Spinal cord (tissue), 10 donors: ENCODE data around the gene ACADM. TPM values are rescaled to one million over a fixed set of nuclear protein-coding genes. Genes with fewer than 3 reads are reported as not detected.
"Not testable (repeated sequence)": the region's sequence is repeated elsewhere in the genome, so short reads cannot be mapped to it uniquely, and the experiment has no call there.

ENCODE experiments used
- DNase-seq, 6 donors: peaks; one replicate each; pipeline versions ENCODE4 v3.0.0 to v3.0.0-alpha.2; 2013 to 2015; ENCODE audit warnings: low spot score in 6 of 6, low read depth in 4 of 6
- H3K27ac ChIP-seq: one replicate; pipeline ENCODE4 v1.5.1; 2013; ENCODE audit warnings: low read depth, low read length, control low read depth
- H3K27me3 ChIP-seq: one replicate; pipeline ENCODE4 v1.6.1; 2013; ENCODE audit warnings: low read length; ENCODE audit not compliant: control insufficient read depth, insufficient read depth
- H3K36me3 ChIP-seq: one replicate; pipeline ENCODE4 v1.6.1; 2013; ENCODE audit warnings: low read length; ENCODE audit not compliant: control insufficient read depth, insufficient read depth
- H3K4me1 ChIP-seq: one replicate; pipeline ENCODE4 v1.6.1; 2013; ENCODE audit warnings: low read length; ENCODE audit not compliant: control insufficient read depth, insufficient read depth
- H3K4me3 ChIP-seq: one replicate; pipeline ENCODE4 v1.5.1; 2013; ENCODE audit warnings: low read depth, low read length, control low read depth
- H3K9me3 ChIP-seq: one replicate; pipeline ENCODE4 v1.6.1; 2013; ENCODE audit warnings: low read length; ENCODE audit not compliant: control insufficient read depth, insufficient read depth
- WGBS: methylation state at CpG from one replicate; pipeline ENCODE4 v1.1.5; 2013; ENCODE audit warnings: missing lambda C conversion rate; ENCODE audit not compliant: insufficient coverage; 5-methylcytosine and 5-hydroxymethylcytosine counted together
- long read RNA-seq, 4 donors: transcript quantifications; one replicate each; lab custom pipeline, GENCODE V29; 2026
- polyA plus RNA-seq, 2 donors: library from polyadenylated mRNA; unstranded; fragments of 120-200 nt; gene quantifications; one replicate each; pipeline ENCODE4 v1.2.1, GENCODE V29; 2013; ENCODE audit not compliant: insufficient read length in 2 of 2
- total RNA-seq, 2 donors: library from RNA; depleted of rRNA in 1 of 2; stranded (reverse); fragments of 120-200 nt in 1 of 2; fragments of >200 nt in 1 of 2; gene quantifications; one replicate each; pipeline versions ENCODE4 v1.2.3 to v1.2.4, GENCODE V29; 2013 to 2014
- donor health status: healthy.

Gene ACADM
- total RNA-seq (10 to 100 TPM; 73.7 to 85.2 TPM), polyA plus RNA-seq (10 to 100 TPM; 83.1 to 88.5 TPM)
- long read RNA-seq, donor 1, transcript ACADM-202 (12 exons, 2,619 nt) = major isoform, 10 of 93 reads
- long read RNA-seq, donor 1, partial matches to known transcripts = 76 of 93 reads
- long read RNA-seq, donor 1, other reads (novel, unspliced or antisense) = 0 of 93 reads
- long read RNA-seq, donor 2, transcript ACADM-202 (12 exons, 2,619 nt) = major isoform, 6 of 22 reads
- long read RNA-seq, donor 2, partial matches to known transcripts = 16 of 22 reads
- long read RNA-seq, donor 2, other reads (novel, unspliced or antisense) = 0 of 22 reads
- long read RNA-seq, donor 3, partial matches to known transcripts = 14 of 18 reads
- long read RNA-seq, donor 3, other reads (novel, unspliced or antisense) = 0 of 18 reads
- long read RNA-seq, donor 4, transcript ACADM-204 (4 exons, 579 nt) = minor isoform, 5 of 85 reads
- long read RNA-seq, donor 4, transcript ACADM-202 (12 exons, 2,619 nt) = major isoform, 10 of 85 reads
- long read RNA-seq, donor 4, partial matches to known transcripts = 67 of 85 reads
- long read RNA-seq, donor 4, other reads (novel, unspliced or antisense) = 0 of 85 reads

DNA sequence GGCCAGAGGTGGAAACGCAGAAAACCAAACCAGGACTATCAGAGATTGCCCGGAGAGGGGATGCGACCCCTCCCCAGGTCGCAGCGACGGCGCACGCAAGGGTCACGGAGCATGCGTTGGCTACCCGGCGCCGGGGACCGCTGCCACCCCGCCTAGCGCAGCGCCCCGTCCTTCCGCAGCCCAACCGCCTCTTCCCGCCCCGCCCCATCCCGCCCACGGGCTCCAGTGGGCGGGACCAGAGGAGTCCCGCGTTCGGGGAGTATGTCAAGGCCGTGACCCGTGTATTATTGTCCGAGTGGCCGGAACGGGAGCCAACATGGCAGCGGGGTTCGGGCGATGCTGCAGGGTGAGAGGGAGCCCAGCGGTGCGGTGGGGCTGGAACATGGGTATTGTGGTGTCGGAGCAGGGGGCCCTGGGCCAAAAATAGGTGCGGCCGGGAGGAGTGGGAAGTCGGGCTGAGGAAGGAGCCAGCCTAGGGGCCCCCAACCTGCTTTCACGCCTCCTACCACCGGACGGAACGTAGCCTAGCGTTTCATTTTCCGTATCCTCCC is at the start of gene ACADM:
TSS of gene ACADM (plus strand) at position 238 of the 551 bp plus-strand sequence. CDS start at position 317, 79 bp downstream.
- Histone ChIP-seq H3K36me3 (no peaks in the 10 kb centered on the region), H3K4me1 (peaks cover 8% of the 10 kb centered on the region), H3K4me3 (peak within 1 kb of the TSS; percentile 95), H3K27me3 (no peaks in the 10 kb centered on the region), H3K27ac (peak within 1 kb of the TSS; percentile 91), H3K9me3 (no peaks in the 10 kb centered on the region)
- under 1% methylated on average over 48 of the region's 48 CpGs for WGBS
- peak; percentile 67 to 96 (median 80) for DNase-seq

DNA sequence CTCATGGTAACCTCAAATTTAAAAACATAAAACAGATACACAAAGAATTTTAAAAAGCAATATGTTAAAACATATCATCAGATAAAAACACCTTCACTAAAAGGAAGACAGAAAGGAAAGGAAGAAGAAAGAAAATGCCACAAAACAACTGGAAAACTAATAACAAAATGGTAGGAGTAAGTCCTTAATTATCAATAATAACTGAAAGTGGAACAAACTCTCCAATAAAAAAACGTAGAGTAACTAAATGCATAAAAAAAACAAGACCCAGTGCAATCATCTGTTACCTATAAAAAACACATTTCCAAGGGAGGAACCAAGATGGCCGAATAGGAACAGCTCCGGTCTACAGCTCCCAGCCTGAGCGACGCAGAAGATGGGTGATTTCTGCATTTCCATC is 47.1 kb upstream of the ACADM start:
- Histone ChIP-seq H3K36me3 (no peaks in the 10 kb centered on the region), H3K27ac (no peak overlapping the region), H3K4me1 (no peaks in the 10 kb centered on the region), H3K4me3 (no peak overlapping the region), H3K27me3 (no peaks in the 10 kb centered on the region), H3K9me3 (no peaks in the 10 kb centered on the region)
- WGBS = no CpG with 5 or more reads among the region's 5 CpGs
- no peak for DNase-seq

DNA sequence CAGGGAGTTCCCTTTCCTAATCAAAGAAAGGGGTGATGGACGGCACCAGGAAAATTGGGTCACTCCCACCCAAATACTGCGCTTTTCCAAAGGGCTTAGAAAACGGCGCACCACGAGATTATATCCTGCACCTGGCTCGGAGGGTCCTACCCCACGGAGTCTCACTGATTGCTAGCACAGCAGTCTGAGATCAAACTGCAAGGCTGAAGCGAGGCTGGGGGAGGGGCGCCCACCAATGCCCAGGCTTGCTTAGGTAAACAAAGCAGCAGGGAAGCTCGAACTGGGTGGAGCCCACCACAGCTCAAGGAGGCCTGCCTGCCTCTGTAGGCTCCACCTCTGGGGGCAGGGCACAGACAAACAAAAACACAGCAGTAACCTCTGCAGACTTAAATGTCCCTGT is 46.5 kb upstream of the ACADM start:
- H3K36me3 ChIP-seq, DNase-seq, H3K27ac ChIP-seq, H3K4me3 ChIP-seq, H3K4me1 ChIP-seq, H3K9me3 ChIP-seq, H3K27me3 ChIP-seq: not testable (repeated sequence)
- WGBS = 82% methylated on average over 9 of the region's 10 CpGs

DNA sequence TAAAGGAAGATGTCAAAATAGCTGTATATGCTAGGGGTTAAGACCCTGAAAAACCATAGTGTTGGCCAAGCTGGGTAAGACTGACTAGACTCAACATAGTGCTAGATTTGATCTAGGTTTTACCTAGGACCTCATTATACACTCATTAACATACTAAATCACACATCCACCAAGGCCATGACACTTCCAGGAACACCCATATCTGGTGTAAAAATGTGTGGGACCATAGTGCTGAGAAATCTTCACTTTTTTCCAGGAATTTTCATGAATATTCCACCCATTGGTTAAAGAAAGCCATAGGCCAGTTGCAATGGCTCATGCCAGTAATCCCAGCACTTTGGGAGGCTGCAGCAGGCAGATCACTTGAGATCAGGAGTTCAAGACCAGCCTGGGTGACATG is 34.0 kb upstream of the ACADM start:
- Histone ChIP-seq H3K27me3 (no peaks in the 10 kb centered on the region), H3K27ac (no peak overlapping the region), H3K36me3 (no peaks in the 10 kb centered on the region), H3K4me1 (no peaks in the 10 kb centered on the region), H3K4me3 (no peak overlapping the region), H3K9me3 (no peaks in the 10 kb centered on the region)
- no peak for DNase-seq

DNA sequence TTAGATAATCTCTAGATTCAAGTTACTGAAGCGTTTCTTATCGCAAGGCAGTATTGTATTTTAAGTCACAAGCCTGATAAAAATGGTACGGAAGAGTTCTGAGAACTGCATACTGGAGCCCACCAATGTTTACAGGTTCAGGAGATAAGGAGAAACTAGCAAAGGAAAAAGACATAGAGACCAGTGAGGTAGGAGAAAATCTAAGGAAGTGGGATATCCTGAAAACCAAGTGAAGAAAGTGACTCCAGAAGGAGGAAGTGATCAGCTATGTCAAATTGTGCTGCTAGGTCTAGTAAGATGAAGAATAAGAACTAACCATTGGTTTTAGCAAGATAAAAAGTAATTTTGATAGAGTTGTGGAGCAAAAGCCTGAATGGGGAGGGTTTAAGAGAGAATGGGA is 31.0 kb upstream of the ACADM start:
- H3K27me3 ChIP-seq = no peaks in the 10 kb centered on the region
- no peaks in the 10 kb centered on the region for H3K36me3 ChIP-seq
- no peak for DNase-seq
- no peak overlapping the region for H3K4me3 ChIP-seq
- H3K27ac ChIP-seq = no peak overlapping the region
- no peaks in the 10 kb centered on the region for H3K9me3 ChIP-seq
- 80% methylated on average over 1 of the region's 3 CpGs for WGBS
- H3K4me1 ChIP-seq = no peaks in the 10 kb centered on the region

DNA sequence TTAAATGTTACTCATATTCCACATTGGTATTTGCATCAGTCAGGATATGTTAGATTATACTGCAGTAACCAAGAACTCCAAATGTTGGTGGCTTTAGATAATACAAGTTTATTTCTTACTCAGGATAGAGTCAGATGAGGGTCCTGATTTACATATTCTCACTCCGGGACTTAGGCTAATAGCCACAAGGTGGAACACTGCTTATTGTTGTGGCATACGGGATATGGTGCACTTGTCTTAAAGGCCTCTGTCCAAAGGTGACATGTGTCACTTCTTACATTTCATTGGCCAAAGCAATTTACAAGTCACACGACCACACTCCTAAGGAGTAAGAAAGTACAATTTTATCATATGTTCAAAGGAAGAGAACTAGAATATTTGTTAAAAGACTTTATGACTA is 28.5 kb upstream of the ACADM start:
- no peaks in the 10 kb centered on the region for H3K36me3 ChIP-seq
- no peak overlapping the region for H3K27ac ChIP-seq
- no peaks in the 10 kb centered on the region for H3K27me3 ChIP-seq
- no peaks in the 10 kb centered on the region for H3K9me3 ChIP-seq
- no peak for DNase-seq
- 80% methylated on average over 1 of the region's 3 CpGs for WGBS
- H3K4me1 ChIP-seq = no peaks in the 10 kb centered on the region
- H3K4me3 ChIP-seq = no peak overlapping the region

DNA sequence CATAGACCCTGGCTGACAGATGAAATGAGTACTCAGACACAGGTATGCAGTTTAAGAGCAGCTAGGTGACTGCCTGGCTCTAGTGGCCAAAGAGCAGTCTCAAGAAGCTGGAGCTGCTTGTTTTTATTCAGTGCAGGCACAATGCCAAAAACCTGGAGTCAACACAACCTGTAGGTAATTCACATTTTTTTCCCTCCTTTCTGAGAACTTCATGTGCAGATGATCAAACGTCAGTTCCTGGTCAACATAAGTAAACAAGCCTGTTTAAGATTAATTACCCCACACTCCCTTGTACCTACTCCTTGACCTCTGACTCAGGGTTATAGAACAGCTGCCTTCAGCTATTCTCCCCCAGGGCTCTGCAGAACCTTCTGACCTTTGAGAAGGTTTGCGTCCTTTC is 17.3 kb upstream of the ACADM start:
- no peak for DNase-seq
- Histone ChIP-seq H3K27ac (no peak overlapping the region), H3K4me3 (no peak overlapping the region), H3K4me1 (no peaks in the 10 kb centered on the region), H3K9me3 (no peaks in the 10 kb centered on the region), H3K27me3 (no peaks in the 10 kb centered on the region), H3K36me3 (no peaks in the 10 kb centered on the region)
- WGBS = 18% methylated on average over 1 of the region's 2 CpGs

DNA sequence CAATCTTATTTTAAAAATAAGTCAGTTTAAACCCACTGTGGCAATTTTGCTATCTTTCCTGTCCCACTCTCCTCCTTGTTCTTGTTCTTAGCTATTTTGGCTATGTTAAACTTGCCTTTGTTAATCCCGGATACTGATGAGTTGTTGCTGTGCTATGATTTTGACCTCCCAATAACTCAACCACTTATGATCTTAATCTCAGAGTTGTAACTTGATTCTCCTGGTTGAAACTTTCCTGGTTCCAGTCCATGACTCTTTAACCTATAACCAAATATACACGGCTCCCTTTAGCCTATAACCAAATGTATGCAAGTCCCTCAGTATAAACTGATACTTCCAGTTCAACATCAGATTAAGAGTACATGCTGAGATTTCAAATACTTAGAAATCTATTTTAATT is 15.6 kb upstream of the ACADM start:
- H3K4me3 ChIP-seq = no peak overlapping the region

DNA sequence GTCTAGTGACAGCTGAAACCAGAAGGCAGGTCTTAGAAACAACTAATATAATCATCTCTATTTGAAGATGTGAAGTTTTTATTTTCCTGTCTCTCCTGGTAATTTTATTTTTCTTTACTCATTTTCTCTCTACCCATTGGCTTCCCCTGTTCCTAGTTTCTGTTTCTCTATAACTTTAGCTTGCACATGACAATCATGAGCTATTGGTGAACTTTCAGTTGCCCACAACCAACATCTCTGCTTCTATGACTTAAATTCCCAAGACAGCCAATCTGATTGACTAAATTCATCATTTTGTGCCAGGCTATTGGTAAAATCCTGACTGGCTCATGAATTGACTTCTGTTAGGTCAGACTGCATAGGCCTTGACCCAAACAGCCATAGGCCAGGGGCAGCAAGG is 13.7 kb upstream of the ACADM start:
- H3K4me3 ChIP-seq = no peak overlapping the region
- H3K4me1 ChIP-seq = no peaks in the 10 kb centered on the region
- no peak overlapping the region for H3K27ac ChIP-seq
- no peaks in the 10 kb centered on the region for H3K27me3 ChIP-seq
- H3K36me3 ChIP-seq = no peaks in the 10 kb centered on the region
- no peaks in the 10 kb centered on the region for H3K9me3 ChIP-seq
- no peak for DNase-seq

More for the DNA sequence above, 15.6 kb upstream of the ACADM start:
- Histone ChIP-seq H3K27me3 (no peaks in the 10 kb centered on the region), H3K9me3 (no peaks in the 10 kb centered on the region), H3K4me1 (no peaks in the 10 kb centered on the region), H3K27ac (no peak overlapping the region), H3K36me3 (no peaks in the 10 kb centered on the region)
- no peak for DNase-seq
- WGBS = no CpG with 5 or more reads among the region's 2 CpGs

DNA sequence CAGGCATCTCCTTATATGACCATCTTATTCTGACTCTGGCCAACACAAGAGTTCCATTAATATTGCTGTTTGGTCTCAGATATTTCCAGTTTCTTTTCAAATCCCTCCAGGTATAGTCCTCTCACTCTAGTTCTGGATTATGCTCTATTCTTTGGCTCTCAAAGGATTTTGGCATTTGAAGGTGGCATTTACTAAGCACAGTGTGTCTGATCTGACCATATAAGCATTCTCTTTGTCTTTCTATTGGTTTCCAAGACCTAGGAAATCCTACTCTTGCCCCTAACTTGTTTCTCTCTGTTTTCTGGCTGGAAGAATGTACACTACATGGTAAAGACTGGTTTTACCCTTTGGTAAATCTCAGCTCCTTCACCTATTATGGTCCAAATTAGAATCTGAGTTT is 12.7 kb upstream of the ACADM start:
- Histone ChIP-seq H3K4me3 (no peak overlapping the region), H3K27me3 (no peaks in the 10 kb centered on the region), H3K36me3 (no peaks in the 10 kb centered on the region), H3K27ac (no peak overlapping the region), H3K4me1 (no peaks in the 10 kb centered on the region), H3K9me3 (no peaks in the 10 kb centered on the region)
- DNase-seq = no peak
